SK-N-SH treated with all-trans-retinoic acid at 6 μM for 48 hours (cell line): ENCODE results near the gene ZNF501.

ENCODE experiments used
- ATAC-seq: fragments of 200-7000 bp; cut with Tn5 transposase; 3 replicates; pipeline ENCODE4 v1.9.1; 2020; ENCODE audit warnings: mild to moderate bottlenecking, moderate library complexity
- ARNTL ChIP-seq: fragments of 450-650 bp; formaldehyde crosslinking; IDR thresholded peaks from 2 replicates; pipeline ENCODE4 v1.5.0; 2020; ENCODE audit warnings: low read depth, mild to moderate bottlenecking, moderate library complexity, borderline replicate concordance
- CREB5 ChIP-seq: fragments of 250-450 bp; sonication (Bioruptor Pico); IDR thresholded peaks from 2 replicates; pipeline ENCODE4 v1.5.1; 2020; ENCODE audit warnings: low read depth, mild to moderate bottlenecking, moderate library complexity
- CSDC2 ChIP-seq: fragments of 250-450 bp; sonication (Bioruptor Pico); IDR thresholded peaks from 2 replicates; pipeline ENCODE4 v1.5.0; 2020; ENCODE audit warnings: mild to moderate bottlenecking, moderate library complexity
- ESRRG ChIP-seq: fragments of 250-450 bp; sonication (Bioruptor Pico); IDR thresholded peaks from 2 replicates; pipeline ENCODE4 v1.6.1; 2021; ENCODE audit warnings: mild to moderate bottlenecking
- GLIS3 ChIP-seq: fragments of 250-450 bp; sonication (Bioruptor Pico); IDR thresholded peaks from 2 replicates; pipeline ENCODE4 v1.5.0; 2020; ENCODE audit warnings: mild to moderate bottlenecking, moderate library complexity
- ISL1 ChIP-seq: fragments of 250-450 bp; sonication (Bioruptor Pico); IDR thresholded peaks from 2 replicates; pipeline ENCODE4 v2.1.2; 2022; ENCODE audit warnings: mild to moderate bottlenecking, moderate library complexity
- OSR1 ChIP-seq: fragments of 250-450 bp; sonication (Bioruptor Pico); IDR thresholded peaks from 2 replicates; pipeline ENCODE4 v1.8.0; 2022; ENCODE audit warnings: moderate library complexity, mild to moderate bottlenecking, inconsistent platforms
- POU6F1 ChIP-seq: fragments of 250-450 bp; sonication (Bioruptor Pico); IDR thresholded peaks from 2 replicates; pipeline ENCODE4 v1.8.0; 2021; ENCODE audit warnings: low read depth, mild to moderate bottlenecking, moderate library complexity, borderline replicate concordance
- PPARA ChIP-seq: fragments of 250-450 bp; sonication (Bioruptor Pico); IDR thresholded peaks from 2 replicates; pipeline ENCODE4 v1.5.0; 2020; ENCODE audit warnings: mild to moderate bottlenecking, borderline replicate concordance
- RARB ChIP-seq: fragments of 250-450 bp; sonication (Bioruptor Pico); IDR thresholded peaks from 2 replicates; pipeline ENCODE4 v1.8.0; 2021; ENCODE audit warnings: mild to moderate bottlenecking, moderate library complexity
- SNAI2 ChIP-seq: fragments of 250-450 bp; sonication (Bioruptor Pico); IDR thresholded peaks from 2 replicates; pipeline ENCODE4 v1.5.0; 2020; ENCODE audit warnings: mild to moderate bottlenecking, moderate library complexity
- TCF4 ChIP-seq: fragments of 250-450 bp; sonication (Bioruptor Pico); IDR thresholded peaks from 2 replicates; pipeline ENCODE4 v1.8.0; 2021; ENCODE audit warnings: mild to moderate bottlenecking, moderate library complexity, borderline replicate concordance
- TOX ChIP-seq: fragments of 250-450 bp; sonication (Bioruptor Pico); IDR thresholded peaks from 2 replicates; pipeline ENCODE4 v1.8.0; 2021; ENCODE audit warnings: mild to moderate bottlenecking, moderate library complexity, borderline replicate concordance
- TSHZ2 ChIP-seq: fragments of 250-450 bp; sonication (Bioruptor Pico); IDR thresholded peaks from 2 replicates; pipeline ENCODE4 v1.5.0; 2020; ENCODE audit warnings: mild to moderate bottlenecking, moderate library complexity
- ZC3H10 ChIP-seq: fragments of 250-450 bp; sonication (Bioruptor Pico); IDR thresholded peaks from 2 replicates; pipeline ENCODE4 v1.5.1; 2021; ENCODE audit warnings: mild to moderate bottlenecking, moderate library complexity
- ZFP3 ChIP-seq: fragments of 250-450 bp; sonication (Bioruptor Pico); IDR thresholded peaks from 2 replicates; pipeline ENCODE4 v1.5.0; 2020; ENCODE audit warnings: mild to moderate bottlenecking, moderate library complexity
- ZFP30 ChIP-seq: fragments of 450-650 bp; formaldehyde crosslinking; IDR thresholded peaks from 2 replicates; pipeline ENCODE4 v1.5.0; 2022; ENCODE audit warnings: mild to moderate bottlenecking, moderate library complexity
- ZNF565 ChIP-seq: fragments of 450-650 bp; formaldehyde crosslinking; conservative IDR thresholded peaks from 2 replicates; pipeline ENCODE4 v1.5.0; 2020; ENCODE audit warnings: low read depth, mild to moderate bottlenecking, moderate library complexity
- ZNF70 ChIP-seq: fragments of 450-650 bp; formaldehyde crosslinking; IDR thresholded peaks from 2 replicates; pipeline ENCODE4 v1.5.0; 2020; ENCODE audit warnings: mild to moderate bottlenecking, moderate library complexity

Gene ZNF501

DNA sequence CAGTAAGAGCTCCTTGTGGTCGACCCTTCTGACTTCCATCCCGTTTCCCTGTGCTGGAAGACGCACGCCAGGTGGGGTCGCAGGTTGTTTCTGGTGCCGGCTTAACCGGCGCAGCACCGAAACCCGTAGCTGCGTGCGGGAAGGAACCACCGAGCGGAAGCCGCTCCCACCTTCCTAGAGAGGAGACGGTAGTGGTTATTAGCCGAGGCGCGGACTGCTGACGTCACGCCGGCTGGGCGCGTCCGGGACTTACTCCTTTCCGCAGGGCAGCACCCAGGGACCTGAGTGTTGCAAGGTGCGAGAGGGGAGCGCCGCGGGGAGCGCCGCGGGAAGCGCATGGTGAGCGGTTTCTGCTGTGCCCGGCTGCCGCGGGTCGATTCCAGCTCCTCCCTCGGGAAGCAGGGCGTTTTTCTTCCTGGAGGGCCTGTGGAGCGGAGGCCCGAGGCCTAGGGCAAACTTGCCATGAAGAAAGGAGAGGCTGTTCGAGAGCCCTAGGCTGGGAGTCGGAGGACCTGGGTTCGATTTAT lies at the start of gene ZNF501:
TSS of gene ZNF501 (plus strand) at position 252 of the 527 bp plus-strand sequence. CDS start 4,787 bp downstream, outside the sequence.
- ATAC-seq = peak; percentile 89
- TF ChIP-seq ZFP3 (CRISPR knock-in tag) (peak; percentile 24; the same call in 1 of the 2 replicates), ZFP30 (CRISPR knock-in tag) (no peak)

DNA sequence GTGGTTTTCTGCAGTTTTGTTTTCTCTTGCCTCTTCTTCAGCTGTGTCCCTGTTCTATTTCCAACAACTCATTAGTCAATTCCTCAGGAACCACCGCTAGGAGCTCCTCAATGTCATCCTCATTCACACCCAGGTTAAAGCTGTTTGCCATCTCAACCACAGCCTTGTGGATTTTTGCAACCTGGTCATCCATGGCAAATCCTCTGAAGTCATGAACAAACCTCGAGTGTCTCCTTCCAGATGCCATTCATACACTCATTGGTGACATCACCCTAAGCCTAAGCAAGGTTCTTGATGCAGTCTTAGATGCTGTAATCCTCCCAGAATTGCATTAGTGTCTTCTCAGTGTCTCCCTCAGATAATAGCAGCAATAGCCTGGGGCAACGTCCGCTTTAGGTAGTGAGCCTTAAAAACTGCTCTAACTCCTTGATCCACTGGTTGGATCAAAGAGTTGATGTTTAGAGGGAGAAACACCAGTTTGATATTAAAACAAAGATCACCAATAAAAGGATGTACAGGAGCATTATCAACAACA lies 48.4 kb upstream of the ZNF501 start:
- TF ChIP-seq ISL1 (CRISPR knock-in tag) (no peak), ARNTL (CRISPR knock-in tag) (no peak), CREB5 (CRISPR knock-in tag) (no peak), POU6F1 (CRISPR knock-in tag) (no peak), TOX (CRISPR knock-in tag) (no peak), ZNF565 (CRISPR knock-in tag) (no peak), SNAI2 (CRISPR knock-in tag) (no peak), ZC3H10 (no peak), TCF4 (CRISPR knock-in tag) (no peak), CSDC2 (CRISPR knock-in tag) (no peak)
- ATAC-seq = no peak

DNA sequence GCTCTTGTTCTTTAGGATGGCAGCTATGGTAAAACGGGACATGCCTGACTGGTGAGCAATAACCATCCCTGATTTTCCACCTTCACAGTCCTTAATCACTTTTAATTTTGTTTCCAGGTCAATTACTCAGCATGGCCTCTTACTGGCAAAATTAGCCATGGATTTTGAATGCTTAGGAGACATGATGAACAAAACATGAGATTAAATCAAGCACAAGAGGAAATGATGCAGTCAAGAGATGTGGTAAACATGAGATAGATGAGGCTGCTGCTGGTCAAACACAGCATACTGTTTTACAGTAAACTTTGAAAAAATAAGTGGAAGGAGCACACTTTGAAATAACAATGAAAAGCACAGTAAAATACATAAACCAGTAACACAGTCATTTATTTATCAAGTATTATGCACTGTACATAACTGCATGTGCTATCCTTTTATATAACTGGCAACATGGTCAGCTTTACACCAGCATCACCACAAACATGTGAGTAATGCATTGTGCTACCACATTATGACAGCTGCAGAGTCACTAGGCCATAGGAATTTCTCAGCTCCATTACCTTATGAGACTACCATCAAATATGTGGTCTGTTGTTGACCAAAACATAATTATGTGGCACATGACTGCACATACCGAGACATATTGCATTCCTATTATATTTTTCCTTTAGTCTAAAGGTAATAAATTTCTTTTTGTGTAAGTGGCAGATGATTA lies 47.1 kb upstream of the ZNF501 start:
- ATAC-seq = no peak
- TF ChIP-seq ESRRG (CRISPR knock-in tag) (no peak), ISL1 (CRISPR knock-in tag) (no peak), OSR1 (CRISPR knock-in tag) (no peak), PPARA (CRISPR knock-in tag) (no peak)

DNA sequence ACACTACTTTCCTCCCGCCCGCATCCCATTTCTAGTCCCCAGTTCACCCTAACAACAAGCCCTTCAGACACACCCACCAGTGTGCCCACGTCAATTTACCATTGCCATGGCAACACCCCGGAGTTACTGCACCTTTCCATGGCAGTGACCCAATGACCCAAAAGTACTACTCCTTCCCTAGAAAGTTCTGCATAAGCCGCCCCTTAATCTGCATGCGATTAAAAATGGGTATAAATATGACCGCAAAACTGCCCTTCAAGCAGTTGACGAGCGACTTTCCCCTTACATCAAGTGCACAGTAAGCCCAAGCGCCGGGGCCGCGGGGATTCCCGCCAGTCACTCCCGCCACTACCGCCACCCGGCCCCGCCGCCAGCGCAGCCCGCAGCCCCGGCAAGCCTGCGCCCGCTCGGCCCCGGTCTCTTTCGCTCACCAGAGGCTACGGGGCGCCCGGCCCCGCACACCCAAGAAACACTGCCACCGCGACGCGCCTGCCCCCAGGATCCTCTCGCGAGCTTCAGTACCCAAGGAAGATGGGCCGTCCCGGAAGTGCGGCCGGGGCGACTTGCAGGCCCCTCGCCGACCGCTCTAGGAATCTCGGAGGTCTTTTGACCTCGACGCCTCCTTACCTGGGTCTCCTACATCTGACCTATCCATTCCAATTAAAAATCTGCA lies 44.2 kb upstream of the ZNF501 start:
- peak; percentile 98 for ATAC-seq
- TF ChIP-seq TCF4 (CRISPR knock-in tag) = no peak
- TF ChIP-seq TOX (CRISPR knock-in tag) = no peak
- TF ChIP-seq RARB (CRISPR knock-in tag) = no peak
- TF ChIP-seq GLIS3 (CRISPR knock-in tag) = no peak
- TF ChIP-seq, all 23 proteins: peak for 0

- no peak for TF ChIP-seq ZFP3 (CRISPR knock-in tag)
- no peak for TF ChIP-seq RARB (CRISPR knock-in tag)
- no peak for TF ChIP-seq PPARA (CRISPR knock-in tag)
- ATAC-seq = no peak
These were observed 41.5 kb upstream of the ZNF501 start for GRCh38 chr3:44687898-44688297.

- TF ChIP-seq ZFP30 (CRISPR knock-in tag) (no peak), TSHZ2 (CRISPR knock-in tag) (peak; percentile 25; the same call in 1 of the 2 replicates), ZNF70 (CRISPR knock-in tag) (no peak; the same call in 1 of the 2 replicates), ZFP3 (CRISPR knock-in tag) (peak; percentile 47; the same call in 1 of the 2 replicates), ISL1 (CRISPR knock-in tag) (no peak), TCF4 (CRISPR knock-in tag) (no peak), SNAI2 (CRISPR knock-in tag) (peak; percentile 27; the same call in 1 of the 2 replicates)
- peak; percentile 98 for ATAC-seq
These were observed 16.9 kb upstream of the ZNF501 start, which contains the start of gene ZNF502 for GRCh38 chr3:44712455-44713075. Gene ZNF502, plus strand, starts transcription at chr3:44712660. Its CDS starts 7,602 bp downstream, at chr3:44720262.
